GM13976 (cell line): ENCODE results near the gene MYO1E.
A peak's percentile ranks its signal among the peaks of the same experiment; 100 is the strongest.
"Not testable (repeated sequence)": the region's sequence is repeated elsewhere in the genome, so short reads cannot be mapped to it uniquely, and the experiment has no call there.

ENCODE experiments used
- DNase-seq: peaks from one replicate; pipeline ENCODE4 v3.0.0; 2012; ENCODE audit warnings: low spot score
- CTCF ChIP-seq: IDR thresholded peaks from 2 replicates; pipeline ENCODE4 v1.5.1; 2012; ENCODE audit warnings: borderline replicate concordance, mild to moderate bottlenecking; ENCODE audit not compliant: insufficient read depth; ENCODE audit errors: extremely low read depth, missing control alignments, control extremely low read depth
- in situ Hi-C: fragments of 300-500 bp; cut with MboI; formaldehyde crosslinking; loops from one replicate; pipeline ENCODE4 v1.12.0; 2022; ENCODE audit warnings: low sequenced_read_pairs, mixed read lengths, inconsistent platforms; ENCODE audit not compliant: unreplicated experiment

MYO1E gene

DNA sequence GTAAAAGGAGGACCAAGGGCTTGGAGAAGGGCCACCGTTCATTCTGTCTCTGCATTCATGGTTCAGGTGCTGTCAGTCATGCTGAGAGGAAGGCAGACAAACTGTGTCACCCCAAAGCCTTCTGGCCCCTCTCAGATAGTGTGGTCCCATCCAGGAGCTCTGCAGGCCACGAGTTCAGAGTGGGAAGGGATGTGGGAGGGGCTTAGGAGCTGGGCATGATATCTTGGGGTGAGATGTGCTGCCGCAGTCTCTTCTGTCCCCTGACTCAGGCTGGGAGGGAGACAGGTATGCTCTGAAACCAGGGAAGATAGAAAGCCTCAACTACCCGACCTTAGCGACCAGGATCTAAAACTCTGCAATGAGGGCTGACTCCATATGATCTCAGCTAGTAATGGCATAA is 19.6 kb upstream of the MYO1E start:
- no peak for TF ChIP-seq CTCF
- in situ Hi-C loops: no loop called here

DNA sequence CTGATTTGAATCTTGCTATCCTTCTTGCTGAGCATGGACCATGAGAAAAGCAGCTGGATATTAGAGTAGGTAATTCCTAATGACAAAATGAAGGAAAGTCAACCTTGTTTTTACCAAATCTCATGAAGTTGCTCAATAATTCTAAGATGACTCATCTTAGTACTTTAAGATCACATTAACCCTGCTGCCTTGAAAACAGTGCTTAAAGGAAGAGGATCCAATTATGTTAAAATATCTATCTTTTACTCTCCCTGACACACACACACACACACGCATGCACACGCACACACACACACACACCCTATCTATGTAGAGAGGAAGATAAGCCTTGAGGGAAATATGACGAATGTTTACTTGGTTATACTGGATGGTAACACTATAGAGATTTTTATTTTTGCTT is 16.0 kb upstream of the MYO1E start:
- DNase-seq: no peak
- in situ Hi-C loops: no loop called here
- no peak for TF ChIP-seq CTCF

More for the DNA sequence above, 19.6 kb upstream of the MYO1E start:
- DNase-seq: no peak

DNA sequence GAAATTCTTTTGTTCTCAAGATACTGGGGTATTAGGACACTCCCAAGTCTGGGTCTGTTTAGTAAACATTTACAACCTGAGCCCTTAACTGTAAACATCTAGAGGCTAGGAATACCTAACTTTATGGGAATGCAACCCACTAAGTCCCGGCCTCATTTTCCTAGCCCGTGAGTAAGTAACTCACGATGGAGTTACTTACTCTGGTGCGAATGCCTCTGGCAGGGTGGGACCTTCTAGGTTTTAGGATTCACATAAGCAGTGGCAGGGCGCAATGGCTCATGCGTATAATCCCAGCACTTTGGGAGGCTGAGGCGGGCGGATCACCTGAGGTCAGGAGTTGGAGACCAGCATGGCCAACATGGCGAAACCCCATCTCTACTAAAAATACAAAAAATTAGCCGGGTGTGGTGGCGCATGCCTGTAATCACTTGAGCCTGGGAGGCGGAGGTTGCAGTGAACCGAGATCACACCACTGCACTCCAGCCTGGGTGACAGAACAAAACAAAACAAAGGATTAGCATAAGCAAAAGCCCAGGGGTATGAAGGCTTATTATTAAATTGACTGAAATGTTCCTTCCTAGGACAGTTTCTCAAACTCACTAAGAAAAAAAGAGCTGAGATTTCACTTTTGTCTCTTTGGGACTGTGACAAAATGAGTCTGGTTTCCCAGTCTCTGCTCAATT is 14.7 kb upstream of the MYO1E start:
- DNase-seq, in situ Hi-C loops: not testable (repeated sequence)

DNA sequence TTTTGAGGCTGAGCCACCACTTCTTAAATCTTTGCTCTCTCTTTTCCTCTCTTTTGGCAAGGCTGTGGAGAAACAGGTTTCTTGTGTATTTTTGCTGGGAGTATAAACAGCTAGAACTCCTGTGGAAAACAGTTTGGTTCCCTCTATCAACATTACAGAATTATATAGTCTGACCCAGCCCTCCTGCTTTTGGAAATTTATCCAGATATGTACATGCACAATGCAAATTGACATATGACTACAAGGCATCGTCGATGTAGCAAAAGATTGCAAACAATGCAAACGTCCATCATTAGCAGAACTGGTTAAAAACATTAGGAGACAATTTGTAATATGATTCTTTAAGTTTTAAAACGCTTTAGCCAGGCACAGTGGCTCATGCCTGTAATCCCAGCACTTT is 12.5 kb upstream of the MYO1E start:
- in situ Hi-C loops: no loop called here

DNA sequence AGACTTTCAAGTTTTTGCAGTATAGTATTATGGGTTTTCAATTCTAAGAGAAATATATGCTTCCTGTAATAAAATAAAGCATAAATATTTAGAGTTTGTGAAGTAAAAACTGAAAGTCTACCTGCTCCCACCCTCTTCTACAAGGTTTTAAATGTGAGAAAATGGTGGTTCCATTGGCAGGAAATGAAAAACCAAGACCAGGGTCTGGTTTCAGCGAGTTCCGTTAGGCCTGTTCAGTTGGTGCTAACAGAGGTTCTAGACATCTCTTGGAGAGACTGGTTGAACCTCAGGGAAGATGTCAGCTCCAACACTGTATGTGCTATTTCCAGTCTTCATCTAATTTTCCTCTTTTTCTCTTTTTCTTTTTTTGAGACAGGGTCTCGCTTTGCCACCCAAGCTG is 11.8 kb upstream of the MYO1E start:
- DNase-seq: peak; percentile 63
- no peak for TF ChIP-seq CTCF
- in situ Hi-C loops: no loop called here

More for the DNA sequence above, 12.5 kb upstream of the MYO1E start:
- no peak for DNase-seq
- TF ChIP-seq CTCF: no peak

DNA sequence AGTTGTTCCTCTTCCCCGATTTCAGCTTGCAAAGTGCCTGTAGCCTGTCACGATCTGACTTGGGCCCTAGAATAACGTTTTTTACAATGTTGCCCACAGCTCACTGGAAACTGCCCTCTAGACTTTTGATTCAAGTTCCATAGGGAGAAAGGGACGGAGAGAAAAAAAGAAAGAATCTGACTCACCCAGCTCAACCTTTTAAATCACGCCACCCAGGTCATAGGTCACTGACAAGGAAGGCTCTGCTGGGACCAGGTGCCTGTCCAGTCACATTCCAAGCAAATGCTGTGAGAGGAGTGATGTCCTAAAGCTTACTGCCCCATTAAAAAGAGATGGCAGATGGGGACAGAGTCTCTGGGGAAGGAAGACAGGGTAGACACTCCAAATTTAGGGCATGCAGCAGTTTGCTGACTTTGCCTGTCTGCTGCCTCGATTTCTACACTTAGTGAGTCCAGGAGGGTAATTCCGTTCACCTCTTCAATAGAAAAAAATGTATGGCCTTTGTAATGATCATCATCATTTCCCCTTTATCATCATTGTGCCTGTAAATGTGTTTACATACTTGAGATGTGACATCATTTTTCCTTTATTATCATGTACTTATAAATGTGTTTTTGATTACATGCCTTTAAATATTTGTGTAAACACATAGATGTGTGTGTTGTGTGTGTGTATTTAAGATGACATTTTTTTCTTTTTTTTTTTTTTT is 8.4 kb upstream of the MYO1E start:
- TF ChIP-seq CTCF: no peak
- in situ Hi-C loops: no loop called here
- DNase-seq: no peak

- in situ Hi-C loops: no loop called here
- DNase-seq: no peak
- TF ChIP-seq CTCF: no peak
These were observed 6.9 kb upstream of the MYO1E start for GRCh38 chr15:59379531-59379930.
